Panc1 (cell line): Measurements from ENCODE around the gene ATF3. TPM values are rescaled to one million over a fixed set of nuclear protein-coding genes. Genes with fewer than 3 reads are reported as not detected.

Source experiments
- ATAC-seq: fragments of 200-7000 bp; cut with Tn5 transposase; 2 replicates; pipeline ENCODE4 v1.9.1; 2020; ENCODE audit warnings: mild to moderate bottlenecking, moderate library complexity
- BruUV-seq: library from RNA; stranded (reverse); fragments of 400-500 nt; replicated peaks from 2 replicates; lab custom pipeline; 2021; lab: Mats Ljungman, UMichigan
- CTCF ChIA-PET: fragments of 300-600 bp; sonication (Branson Sonifier 250); formaldehyde crosslinking; loops from one replicate; lab custom pipeline; 2022; ENCODE audit warnings: antibody characterized with exemption; lab: Charles Lee
- POLR2A ChIA-PET: fragments of 300-600 bp; sonication (Branson Sonifier 250); formaldehyde crosslinking; loops from one replicate; lab custom pipeline; 2022; ENCODE audit warnings: antibody characterized with exemption; lab: Charles Lee
- DNase-seq: peaks from one replicate; pipeline ENCODE4 v3.0.0-alpha.2; 2010; ENCODE audit warnings: low read depth, low spot score
- H3K27ac ChIP-seq: 2 replicates; pipeline ENCODE4 v1.5.1; 2011; ENCODE audit warnings: mild to moderate bottlenecking, low read length, inconsistent platforms
- H3K27me3 ChIP-seq: fragments of 200-500 bp; sonication (Bioruptor generic); 2 replicates; pipeline ENCODE4 v1.6.0; 2014; ENCODE audit warnings: low read length, inconsistent platforms; ENCODE audit not compliant: control insufficient read depth, insufficient read depth
- H3K36me3 ChIP-seq: fragments of 200-500 bp; sonication (Bioruptor generic); 2 replicates; pipeline ENCODE4 v1.5.1; 2014; ENCODE audit warnings: inconsistent platforms, mild to moderate bottlenecking, low read length, moderate library complexity; ENCODE audit not compliant: control insufficient read depth, insufficient read depth
- H3K4me1 ChIP-seq: 2 replicates; pipeline ENCODE4 v1.5.1; 2011; ENCODE audit warnings: inconsistent platforms, mild to moderate bottlenecking, low read length, moderate library complexity; ENCODE audit not compliant: control insufficient read depth, insufficient read depth
- H3K4me3 ChIP-seq, 2 experiments: 2 replicates each; pipeline ENCODE4 v1.5.1; 2011 to 2012; ENCODE audit warnings: low read depth in 2 of 2, low read length in 2 of 2, mild to moderate bottlenecking in 2 of 2, inconsistent platforms in 1 of 2, moderate library complexity in 1 of 2
- H3K9me3 ChIP-seq: fragments of 200-500 bp; sonication (Bioruptor generic); 2 replicates; pipeline ENCODE4 v1.5.1; 2014; ENCODE audit warnings: low read depth, mild to moderate bottlenecking, inconsistent platforms, low read length, moderate library complexity; ENCODE audit not compliant: control insufficient read depth, insufficient read depth
- POLR2AphosphoS5 ChIP-seq: IDR thresholded peaks from 2 replicates; pipeline ENCODE4 v1.6.1; 2012; ENCODE audit warnings: mild to moderate bottlenecking, low read depth, low read length, moderate library complexity
- SIN3A ChIP-seq: IDR thresholded peaks from 2 replicates; pipeline ENCODE4 v1.6.1; 2012; ENCODE audit warnings: low read depth, mild to moderate bottlenecking, low read length, moderate library complexity, borderline replicate concordance; ENCODE audit not compliant: insufficient read depth
- TCF7L2 ChIP-seq: IDR thresholded peaks from 2 replicates; pipeline ENCODE4 v1.6.1; 2011; ENCODE audit warnings: mild to moderate bottlenecking, low read depth, low read length, inconsistent platforms
- in situ Hi-C: cut with HindIII; loops from 2 replicates; pipeline ENCODE4 v1.10.0; 2016; ENCODE audit warnings: low sequenced_read_pairs, low pct_unique_long_range_greater_than_20kb
- intact Hi-C: fragments of 100-400 bp; cut with micrococcal nuclease; formaldehyde crosslinking; loops from one replicate; pipeline ENCODE4 v1.10.0; 2022; ENCODE audit not compliant: unreplicated experiment
- total RNA-seq: library from RNA; stranded (reverse); gene quantifications from one replicate; pipeline ENCODE4 v1.2.1, GENCODE V29; 2021; ENCODE audit not compliant: unreplicated experiment
- TF ChIP-seq, protein P1 (sequence below): fragments of 450-650 bp; IDR thresholded peaks from 2 replicates; pipeline ENCODE4 v1.5.1; 2017; ENCODE audit warnings: mild to moderate bottlenecking
- TF ChIP-seq, protein P2 (sequence below), 2 experiments: IDR thresholded peaks; 2 replicates each; pipeline ENCODE4 v1.6.1; 2011 to 2012; ENCODE audit warnings: low read depth in 2 of 2, control low read depth in 1 of 2, low read length in 1 of 2, mild to moderate bottlenecking in 1 of 2, moderate library complexity in 1 of 2; ENCODE audit not compliant: insufficient read depth in 1 of 2

Gene ATF3
- total RNA-seq, 1 experiment from 2014 or later: 13.3 TPM

DNA sequence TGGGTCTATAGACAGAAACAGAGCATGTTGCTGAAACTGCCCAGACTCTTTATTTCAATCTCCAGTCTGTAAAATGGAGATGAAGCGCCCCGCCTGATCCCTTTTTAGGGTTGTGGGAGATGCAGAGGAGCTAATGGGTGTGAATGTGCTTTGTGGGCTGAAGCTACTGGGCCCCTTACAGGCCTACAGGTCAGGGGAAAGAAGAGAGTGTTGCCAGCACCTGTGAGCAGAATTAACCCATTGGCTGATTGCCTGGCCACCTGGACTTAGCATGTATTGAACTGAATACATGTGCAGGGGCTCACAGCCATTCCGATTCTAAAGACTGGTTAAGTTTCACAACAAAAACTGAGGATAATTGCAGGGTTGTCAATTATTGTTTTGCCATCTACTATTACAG is 13.9 kb upstream of the ATF3 start:
- POLR2A ChIA-PET: interaction anchor here (0.5 kb wide), 1 partner anchor 15 kb away, joined by 6 read pairs; no protein-coding TSS in a partner anchor
- Histone ChIP-seq H3K4me1 (peaks cover 13% of the 10 kb centered on the region), H3K27ac (no peak overlapping the region), H3K4me3 (no peak overlapping the region), H3K36me3 (no peaks in the 10 kb centered on the region), H3K9me3 (no peaks in the 10 kb centered on the region), H3K27me3 (no peaks in the 10 kb centered on the region)
- intact Hi-C loops: loop anchor here (5.0 kb wide), 1 partner anchor 107 kb away; no protein-coding TSS in a partner anchor
- in situ Hi-C loops: no loop called here
- TF ChIP-seq, protein P1, sequence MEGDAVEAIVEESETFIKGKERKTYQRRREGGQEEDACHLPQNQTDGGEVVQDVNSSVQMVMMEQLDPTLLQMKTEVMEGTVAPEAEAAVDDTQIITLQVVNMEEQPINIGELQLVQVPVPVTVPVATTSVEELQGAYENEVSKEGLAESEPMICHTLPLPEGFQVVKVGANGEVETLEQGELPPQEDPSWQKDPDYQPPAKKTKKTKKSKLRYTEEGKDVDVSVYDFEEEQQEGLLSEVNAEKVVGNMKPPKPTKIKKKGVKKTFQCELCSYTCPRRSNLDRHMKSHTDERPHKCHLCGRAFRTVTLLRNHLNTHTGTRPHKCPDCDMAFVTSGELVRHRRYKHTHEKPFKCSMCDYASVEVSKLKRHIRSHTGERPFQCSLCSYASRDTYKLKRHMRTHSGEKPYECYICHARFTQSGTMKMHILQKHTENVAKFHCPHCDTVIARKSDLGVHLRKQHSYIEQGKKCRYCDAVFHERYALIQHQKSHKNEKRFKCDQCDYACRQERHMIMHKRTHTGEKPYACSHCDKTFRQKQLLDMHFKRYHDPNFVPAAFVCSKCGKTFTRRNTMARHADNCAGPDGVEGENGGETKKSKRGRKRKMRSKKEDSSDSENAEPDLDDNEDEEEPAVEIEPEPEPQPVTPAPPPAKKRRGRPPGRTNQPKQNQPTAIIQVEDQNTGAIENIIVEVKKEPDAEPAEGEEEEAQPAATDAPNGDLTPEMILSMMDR: no peak
- TF ChIP-seq SIN3A: no peak
- TF ChIP-seq TCF7L2: no peak
- no peak for TF ChIP-seq POLR2AphosphoS5
- TF ChIP-seq, protein P2, sequence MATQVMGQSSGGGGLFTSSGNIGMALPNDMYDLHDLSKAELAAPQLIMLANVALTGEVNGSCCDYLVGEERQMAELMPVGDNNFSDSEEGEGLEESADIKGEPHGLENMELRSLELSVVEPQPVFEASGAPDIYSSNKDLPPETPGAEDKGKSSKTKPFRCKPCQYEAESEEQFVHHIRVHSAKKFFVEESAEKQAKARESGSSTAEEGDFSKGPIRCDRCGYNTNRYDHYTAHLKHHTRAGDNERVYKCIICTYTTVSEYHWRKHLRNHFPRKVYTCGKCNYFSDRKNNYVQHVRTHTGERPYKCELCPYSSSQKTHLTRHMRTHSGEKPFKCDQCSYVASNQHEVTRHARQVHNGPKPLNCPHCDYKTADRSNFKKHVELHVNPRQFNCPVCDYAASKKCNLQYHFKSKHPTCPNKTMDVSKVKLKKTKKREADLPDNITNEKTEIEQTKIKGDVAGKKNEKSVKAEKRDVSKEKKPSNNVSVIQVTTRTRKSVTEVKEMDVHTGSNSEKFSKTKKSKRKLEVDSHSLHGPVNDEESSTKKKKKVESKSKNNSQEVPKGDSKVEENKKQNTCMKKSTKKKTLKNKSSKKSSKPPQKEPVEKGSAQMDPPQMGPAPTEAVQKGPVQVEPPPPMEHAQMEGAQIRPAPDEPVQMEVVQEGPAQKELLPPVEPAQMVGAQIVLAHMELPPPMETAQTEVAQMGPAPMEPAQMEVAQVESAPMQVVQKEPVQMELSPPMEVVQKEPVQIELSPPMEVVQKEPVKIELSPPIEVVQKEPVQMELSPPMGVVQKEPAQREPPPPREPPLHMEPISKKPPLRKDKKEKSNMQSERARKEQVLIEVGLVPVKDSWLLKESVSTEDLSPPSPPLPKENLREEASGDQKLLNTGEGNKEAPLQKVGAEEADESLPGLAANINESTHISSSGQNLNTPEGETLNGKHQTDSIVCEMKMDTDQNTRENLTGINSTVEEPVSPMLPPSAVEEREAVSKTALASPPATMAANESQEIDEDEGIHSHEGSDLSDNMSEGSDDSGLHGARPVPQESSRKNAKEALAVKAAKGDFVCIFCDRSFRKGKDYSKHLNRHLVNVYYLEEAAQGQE (IDR thresholded peaks at IDR 0.05; ENCODE audit: insufficient read depth in 1 of 2, low read depth in 2 of 2, low read length in 1 of 2): no peak
- no TSS peak for BruUV-seq
- ATAC-seq: no peak
- no peak for DNase-seq
- CTCF ChIA-PET: interaction anchor here (0.7 kb wide), 1 partner anchor 14 kb away, joined by 6 read pairs; the partner anchor contains the start of gene ATF3

DNA sequence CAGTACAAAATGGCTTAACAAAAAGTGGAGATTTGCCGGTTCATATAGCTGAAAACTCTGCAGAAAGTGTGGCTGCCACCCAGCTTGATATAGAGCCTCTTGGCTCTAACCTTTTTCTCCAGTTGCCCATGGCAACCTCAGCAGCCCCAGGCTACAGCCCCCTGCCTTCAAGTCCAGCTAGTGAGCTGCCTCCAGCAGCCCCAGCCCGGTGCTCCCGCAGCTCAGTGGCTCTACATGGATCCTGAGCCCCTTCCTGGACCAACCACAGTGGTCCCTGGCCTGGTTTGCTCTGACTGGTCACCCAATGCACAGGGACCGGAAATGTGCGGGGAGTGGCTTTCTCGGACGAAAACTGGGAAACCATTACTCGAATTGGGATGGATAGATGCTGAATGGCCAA is 13.3 kb upstream of the ATF3 start:
- H3K36me3 ChIP-seq: no peaks in the 10 kb centered on the region
- no TSS peak for BruUV-seq
- H3K27ac ChIP-seq: peak overlapping the region; percentile 68
- H3K9me3 ChIP-seq: no peaks in the 10 kb centered on the region
- ChIA-PET POLR2A (interaction anchor here (0.5 kb wide), 1 partner anchor 15 kb away, joined by 6 read pairs; no protein-coding TSS in a partner anchor), CTCF (interaction anchor here (0.7 kb wide), 1 partner anchor 13 kb away, joined by 6 read pairs; the partner anchor contains the start of gene ATF3)
- in situ Hi-C loops (no loop called here), intact Hi-C loops (loop anchor here (5.0 kb wide), 1 partner anchor 108 kb away; no protein-coding TSS in a partner anchor)
- TF ChIP-seq, protein P2 (IDR thresholded peaks at IDR 0.05; ENCODE audit: insufficient read depth in 1 of 2, low read depth in 2 of 2, low read length in 1 of 2): no peak
- TF ChIP-seq, protein P1: no peak
- no peak for TF ChIP-seq POLR2AphosphoS5
- TF ChIP-seq SIN3A: no peak
- no peak for TF ChIP-seq TCF7L2
- H3K4me3 ChIP-seq: no peak overlapping the region
- peaks cover 13% of the 10 kb centered on the region for H3K4me1 ChIP-seq
- DNase-seq: no peak
- ATAC-seq: no peak
- H3K27me3 ChIP-seq: no peaks in the 10 kb centered on the region
